GM12878 (cell line): ENCODE results near the gene FBXO42. TPM values are rescaled to one million over a fixed set of nuclear protein-coding genes. Genes with fewer than 3 reads are reported as not detected.
A peak's percentile ranks its signal among the peaks of the same experiment; 100 is the strongest.

ENCODE experiments used
- ATAC-seq: fragments of 200-7000 bp; cut with Tn5 transposase; 3 replicates; pipeline ENCODE4 v1.9.1; 2020; ENCODE audit warnings: mild to moderate bottlenecking, moderate library complexity
- BruUV-seq: library from RNA; stranded (reverse); fragments of 400-500 nt; replicated peaks from 2 replicates; lab custom pipeline; 2021; lab: Mats Ljungman, UMichigan
- CTCF ChIA-PET: fragments of 300-600 bp; sonication (Branson Sonifier 250); formaldehyde crosslinking; extraction: SDS; loops from one replicate; lab custom pipeline; 2021; ENCODE audit warnings: inconsistent platforms; lab: Yijun Ruan, JAX
- POLR2A ChIA-PET: fragments of 350-600 bp; formaldehyde crosslinking; extraction: SDS; loops from one replicate; lab custom pipeline; 2021; ENCODE audit warnings: inconsistent platforms; lab: Charles Lee
- RAD21 ChIA-PET: fragments of 300-600 bp; sonication (Branson Sonifier 250); formaldehyde crosslinking; loops from one replicate; lab custom pipeline; 2023; ENCODE audit warnings: antibody characterized with exemption; ENCODE audit not compliant: unreplicated experiment; lab: Charles Lee
- SMC1A ChIA-PET: fragments of 300-600 bp; sonication (Branson Sonifier 250); formaldehyde crosslinking; loops from one replicate; lab custom pipeline; 2023; ENCODE audit not compliant: unreplicated experiment, uncharacterized antibody; lab: Charles Lee
- DNase-seq: peaks from one replicate; pipeline ENCODE4 v3.0.0-alpha.2; 2011; ENCODE audit warnings: low read depth, low spot score
- FAIRE-seq: peaks from 3 replicates; lab custom pipeline; 2011; peaks lifted over from hg19 to GRCh38; lab: Jason Lieb, UNC
- H2AFZ ChIP-seq: 2 replicates; pipeline ENCODE4 v1.6.0; 2011; ENCODE audit warnings: low read depth, low read length, control low read depth; ENCODE audit not compliant: control insufficient read depth
- H3K27ac ChIP-seq: 2 replicates; pipeline ENCODE4 v1.5.1; 2011; ENCODE audit warnings: control low read depth; ENCODE audit not compliant: control insufficient read depth, insufficient read depth
- H3K27me3 ChIP-seq, 2 experiments: replicated peaks in 1 of 2; 2 replicates each; pipeline versions ENCODE4 v1.6.0 to v1.6.1; 2011; ENCODE audit warnings: low read length in 1 of 2; ENCODE audit not compliant: control insufficient read depth in 2 of 2, insufficient read depth in 2 of 2
- H3K36me3 ChIP-seq, 2 experiments: 2 replicates each; pipeline ENCODE4 v1.5.1; 2011; ENCODE audit warnings: low read length in 1 of 2; ENCODE audit not compliant: control insufficient read depth in 2 of 2, insufficient read depth in 2 of 2
- H3K4me1 ChIP-seq: 2 replicates; pipeline ENCODE4 v1.6.1; 2011; ENCODE audit warnings: mild to moderate bottlenecking, low read length, moderate library complexity, mixed read lengths; ENCODE audit not compliant: control insufficient read depth, insufficient read depth
- H3K4me2 ChIP-seq: 2 replicates; pipeline ENCODE4 v1.6.0; 2011; ENCODE audit warnings: control low read depth; ENCODE audit not compliant: control insufficient read depth, insufficient read depth
- H3K4me3 ChIP-seq: fragments of 200-600 bp; sonication (generic); 2 replicates; pipeline ENCODE4 v1.5.1; 2016
- H3K79me2 ChIP-seq: 2 replicates; pipeline ENCODE4 v1.6.0; 2011; ENCODE audit warnings: low read length; ENCODE audit not compliant: control insufficient read depth, insufficient read depth
- H3K9ac ChIP-seq: 2 replicates; pipeline ENCODE4 v1.8.0; 2011; ENCODE audit warnings: low read length, control low read depth, mixed read lengths; ENCODE audit not compliant: control insufficient read depth, insufficient read depth
- H3K9me3 ChIP-seq: replicated peaks from 3 replicates; pipeline ENCODE4 v1.5.1; 2011; ENCODE audit warnings: mild to moderate bottlenecking, low read length; ENCODE audit not compliant: control insufficient read depth, insufficient read depth
- H4K20me1 ChIP-seq: 2 replicates; pipeline ENCODE4 v1.6.0; 2011; ENCODE audit not compliant: control insufficient read depth, insufficient read depth
- CBX3 ChIP-seq: fragments of 200-600 bp; sonication (generic); IDR thresholded peaks from 2 replicates; pipeline ENCODE4 v1.6.1; 2016; ENCODE audit warnings: low read depth, borderline replicate concordance
- CBX5 ChIP-seq: sonication (generic); IDR thresholded peaks from 2 replicates; pipeline ENCODE4 v1.6.1; 2016; ENCODE audit warnings: low read depth, moderate library complexity, mild to moderate bottlenecking, inconsistent platforms
- CREM ChIP-seq: IDR thresholded peaks from 2 replicates; pipeline ENCODE4 v1.6.1; 2014; ENCODE audit warnings: antibody characterized with exemption, low read depth
- GATAD2B ChIP-seq: fragments of 450-650 bp; conservative IDR thresholded peaks from 2 replicates; pipeline ENCODE4 v1.6.1; 2017; ENCODE audit warnings: low read depth, mild to moderate bottlenecking, moderate library complexity
- HDGF ChIP-seq: fragments of 450-650 bp; IDR thresholded peaks from 2 replicates; pipeline ENCODE4 v1.6.1; 2016; ENCODE audit warnings: antibody characterized with exemption
- POLR2A ChIP-seq: IDR thresholded peaks from 2 replicates; pipeline ENCODE4 v1.6.1; 2011; ENCODE audit warnings: low read depth, mild to moderate bottlenecking, low read length
- RB1 ChIP-seq: fragments of 450-650 bp; formaldehyde crosslinking; IDR thresholded peaks from 2 replicates; pipeline ENCODE4 v1.6.1; 2017; ENCODE audit warnings: mild to moderate bottlenecking, borderline replicate concordance
- SIN3A ChIP-seq: IDR thresholded peaks from 2 replicates; pipeline ENCODE4 v1.6.1; 2012; ENCODE audit warnings: low read depth, low read length, improper control_type of control experiment
- TARDBP ChIP-seq: IDR thresholded peaks from 2 replicates; pipeline ENCODE4 v1.6.1; 2016; ENCODE audit warnings: borderline replicate concordance
- TCF12 ChIP-seq: IDR thresholded peaks from 2 replicates; pipeline ENCODE4 v1.6.1; 2011; ENCODE audit warnings: low read depth, mild to moderate bottlenecking, low read length
- ZBTB40 ChIP-seq: fragments of 450-650 bp; IDR thresholded peaks from 2 replicates; pipeline ENCODE4 v1.6.1; 2016; ENCODE audit warnings: mild to moderate bottlenecking, moderate library complexity, borderline replicate concordance
- WGBS: methylation state at CpG from one replicate; pipeline ENCODE4 v1.1.6; 2016; ENCODE audit warnings: low lambda C conversion rate; ENCODE audit not compliant: insufficient replicate concordance, insufficient coverage; ENCODE audit errors: missing lambda C conversion rate; 5-methylcytosine and 5-hydroxymethylcytosine counted together
- in situ Hi-C: fragments of 300-500 bp; cut with MboI; formaldehyde crosslinking; loops from 9 replicates; pipeline ENCODE4 v1.14.3; 2018; ENCODE audit warnings: mixed read lengths
- intact Hi-C: fragments of 100-400 bp; cut with micrococcal nuclease; formaldehyde crosslinking; loops from one replicate; pipeline ENCODE4 v1.14.2; 2022; ENCODE audit not compliant: unreplicated experiment
- polyA plus RNA-seq, 11 experiments: library from polyadenylated mRNA; depleted of rRNA in 4 of 11; unstranded in 6 of 11; stranded (reverse) in 5 of 11; fragments of >200 nt; fragmentation: Nextera tagmentation in 4 of 11; fragmentation: Illumina TruSeq in 1 of 11; extraction: Ambion mirVana in 4 of 11; extraction: Trizol in 1 of 11; gene quantifications; 1 replicate in 1 of 11; 2 replicates in 10 of 11; pipeline versions ENCODE4 v1.2.1 to v1.2.3, GENCODE V29; 2011 to 2016; ENCODE audit warnings: inconsistent platforms in 2 of 11, missing spikeins in 2 of 11, low read depth in 1 of 11
- total RNA-seq, 4 experiments: library from RNA; depleted of rRNA in 3 of 4; stranded (reverse); fragments of >200 nt in 3 of 4; fragmentation: Illumina TruSeq in 1 of 4; extraction: Trizol in 1 of 4; gene quantifications; 2 replicates each; pipeline versions ENCODE4 v1.2.1 to v1.2.3, GENCODE V29; 2013 to 2021

The FBXO42 gene
- total and polyA plus RNA-seq, 10 of the 15 experiments (the other 5 are each of a cell fraction or from before 2014, with no cell fraction given): 6.1 to 23.8 (median 15.2) TPM

GRCh38 chr1:16207318-16208269, 144.7 kb downstream of the FBXO42 start:
- FAIRE-seq (no peak), DNase-seq (no peak), ATAC-seq (no peak)
- Histone ChIP-seq H3K4me2 (peak overlapping the region; percentile 36), H3K9me3 (no peaks in the 10 kb centered on the region), H3K4me1 (peaks cover 4% of the 10 kb centered on the region; the same call in 1 of the 2 replicates), H2AFZ (peak overlapping the region; percentile 84), H3K27me3 (no peaks in the 10 kb centered on the region; a peak in 1 of 4 replicates), H3K36me3 (no peaks in the 10 kb centered on the region), H4K20me1 (no peaks in the 10 kb centered on the region), H3K27ac (no peak overlapping the region), H3K9ac (peak overlapping the region; percentile 2; the same call in 1 of the 2 replicates), H3K79me2 (no peaks in the 10 kb centered on the region), H3K4me3 (peak overlapping the region; percentile 68)
- BruUV-seq: no TSS peak
- POLR2A ChIA-PET: interaction anchor here (0.6 to 1.4 kb wide), 3 partner anchors 9 to 45 kb away, joined by 3 to 15 read pairs (median 3); no protein-coding TSS in a partner anchor
- intact Hi-C loops (loop anchor here (5.0 kb wide), 1 partner anchor 155 kb away; no protein-coding TSS in a partner anchor), in situ Hi-C loops (no loop called here)
- WGBS: 59% methylated on average over 47 of the region's 51 CpGs
- SMC1A ChIA-PET: no interaction called here
- CTCF ChIA-PET: interaction anchor here (1.2 kb wide), 1 partner anchor 9 kb away, joined by 3 read pairs; no protein-coding TSS in a partner anchor
- no peak; the same call in 1 of the 2 replicates for TF ChIP-seq GATAD2B
- no peak for TF ChIP-seq CBX5
- TF ChIP-seq SIN3A: no peak
- TF ChIP-seq TARDBP: no peak
- TF ChIP-seq HDGF: 0 out of 2 replicates have a peak, but pooled peaks have one; percentile 21
- no peak for TF ChIP-seq TCF12
- TF ChIP-seq ZBTB40: peak; percentile 19; the same call in 1 of the 2 replicates
- TF ChIP-seq POLR2A: no peak
- TF ChIP-seq CREM: no peak
- no peak for TF ChIP-seq RB1
- no peak for TF ChIP-seq CBX3
- RAD21 ChIA-PET: interaction anchor here (0.9 to 2.1 kb wide), 3 partner anchors 9 to 128 kb away, joined by 3 to 5 read pairs (median 5); no protein-coding TSS in a partner anchor
